GM08714 (cell line): ENCODE measurements around the gene IL17RB.

Experiments
- H3K4me3 ChIP-seq: fragments of 200-500 bp; sonication (Bioruptor generic); 2 replicates; pipeline ENCODE4 v1.5.1; 2014; ENCODE audit warnings: mild to moderate bottlenecking, low read length, inconsistent platforms
- ZNF274 ChIP-seq: IDR thresholded peaks from 2 replicates; pipeline ENCODE4 v1.6.1; 2012; ENCODE audit warnings: mild to moderate bottlenecking, low read depth, low read length

The IL17RB gene

DNA sequence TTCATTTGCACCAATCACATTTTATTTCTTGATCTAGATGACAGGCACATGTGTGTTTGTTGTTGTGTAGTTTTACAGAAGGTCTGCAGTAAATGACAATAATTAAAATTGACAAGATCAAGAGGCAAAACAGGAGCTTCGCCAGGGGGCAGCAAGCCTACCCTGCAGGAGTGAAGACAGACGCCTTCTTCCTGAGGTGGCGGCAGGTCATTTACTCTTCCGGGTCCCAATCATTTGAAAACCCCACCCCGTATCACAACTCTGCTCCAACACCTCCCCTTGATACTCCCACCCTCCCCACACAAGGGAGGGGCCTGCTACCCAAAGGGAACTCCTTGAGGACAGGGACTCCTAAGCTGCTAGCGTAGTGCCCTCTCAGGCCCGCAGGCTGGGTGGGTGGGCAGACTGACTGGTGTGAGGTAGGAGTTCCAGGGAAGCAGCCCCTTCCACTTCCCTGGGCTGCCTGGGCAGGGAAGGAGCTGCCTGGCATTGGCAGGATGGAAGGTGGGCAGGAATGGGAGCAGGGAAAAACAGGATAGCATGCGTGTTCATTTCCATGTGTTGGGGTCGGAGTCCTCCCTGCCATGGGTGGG is 13.2 kb upstream of the IL17RB start:
- no peak for TF ChIP-seq ZNF274
- H3K4me3 ChIP-seq: no peak overlapping the region

DNA sequence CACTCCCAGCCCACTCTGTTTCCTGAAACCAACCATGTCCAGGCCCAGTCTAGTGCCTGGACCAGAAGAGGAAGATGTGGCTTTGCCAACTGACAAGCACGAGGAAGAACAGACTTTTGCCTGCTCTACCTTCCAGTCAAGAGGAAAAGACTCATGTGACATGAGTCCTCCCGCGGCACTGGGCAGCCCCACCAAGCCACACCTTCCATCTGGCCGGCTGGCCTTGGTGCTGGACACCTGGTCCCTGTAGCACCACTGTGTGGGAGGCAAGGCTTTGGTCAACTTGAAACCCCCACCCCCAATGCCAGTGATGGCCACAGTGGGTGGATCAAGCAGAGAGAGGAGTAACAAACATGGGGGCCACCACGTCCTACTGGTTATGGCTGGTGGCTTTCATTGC is 12.7 kb upstream of the IL17RB start:
- no peak overlapping the region for H3K4me3 ChIP-seq
- no peak for TF ChIP-seq ZNF274

GRCh38 chr3:53834429-53835095 is 11.8 kb upstream of the IL17RB start:
- no peak overlapping the region for H3K4me3 ChIP-seq

GRCh38 chr3:53835257-53835656 is 11.1 kb upstream of the IL17RB start:
- no peak overlapping the region for H3K4me3 ChIP-seq
- TF ChIP-seq ZNF274: no peak

More at GRCh38 chr3:53834429-53835095, 11.8 kb upstream of the IL17RB start:
- TF ChIP-seq ZNF274: no peak

DNA sequence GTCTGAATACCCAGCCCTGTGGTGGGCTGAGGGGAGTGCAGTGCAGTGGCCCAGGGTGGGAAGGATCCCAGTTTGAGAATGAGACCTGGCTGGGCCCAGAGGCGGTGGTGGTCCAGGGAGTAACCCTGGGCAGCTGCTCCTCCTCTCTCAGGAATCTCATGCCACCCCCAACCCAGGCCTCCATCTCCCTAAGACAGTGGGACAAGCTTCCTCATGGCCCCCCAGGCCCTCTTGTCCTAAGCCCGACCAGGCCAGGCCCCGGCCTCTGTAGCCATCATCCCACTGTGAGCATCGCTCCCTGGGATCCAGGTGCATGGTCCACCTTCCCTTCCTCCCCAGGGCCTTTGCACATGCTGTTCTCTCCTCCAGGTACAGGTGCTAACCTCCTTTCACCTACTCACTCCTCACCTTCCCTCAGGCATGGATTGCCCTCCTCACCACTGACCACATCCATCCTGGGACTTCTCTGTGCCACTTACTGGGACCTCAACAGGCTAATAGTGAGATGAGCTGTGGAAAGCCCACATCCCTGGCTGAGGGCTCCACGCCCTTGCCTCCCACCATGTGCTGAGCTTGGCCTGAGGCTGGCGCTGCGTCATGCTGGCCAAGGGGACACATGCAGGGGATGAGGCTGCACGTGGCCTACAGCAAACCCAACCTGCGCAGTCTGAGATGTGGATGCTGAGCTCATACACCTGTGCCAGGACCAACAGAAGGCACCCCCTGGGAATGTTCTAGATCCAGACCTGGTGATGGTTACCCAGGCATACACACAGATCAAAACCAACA is 10.1 kb upstream of the IL17RB start:
- no peak overlapping the region for H3K4me3 ChIP-seq
- no peak for TF ChIP-seq ZNF274

DNA sequence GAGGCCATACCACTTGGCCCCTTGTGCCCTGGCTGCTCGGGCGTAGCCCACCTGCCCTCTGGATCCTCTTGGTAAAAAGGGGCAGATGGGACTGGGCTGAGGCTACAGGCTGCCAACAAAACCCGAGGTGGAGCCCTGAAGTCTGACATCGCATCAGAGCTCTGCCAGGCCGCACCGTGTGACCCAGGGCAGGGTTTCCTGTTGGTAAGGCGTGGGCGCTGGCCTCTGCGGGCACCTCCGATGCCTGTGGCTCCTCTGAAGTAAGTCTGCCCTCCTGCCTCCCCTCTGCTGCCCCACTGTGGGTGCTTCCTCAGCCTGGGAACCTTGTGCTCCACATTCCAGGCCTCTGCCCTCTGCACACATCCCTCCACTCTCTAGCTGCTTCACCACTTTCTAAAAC is 9.0 kb upstream of the IL17RB start:
- no peak for TF ChIP-seq ZNF274
- H3K4me3 ChIP-seq: no peak overlapping the region

DNA sequence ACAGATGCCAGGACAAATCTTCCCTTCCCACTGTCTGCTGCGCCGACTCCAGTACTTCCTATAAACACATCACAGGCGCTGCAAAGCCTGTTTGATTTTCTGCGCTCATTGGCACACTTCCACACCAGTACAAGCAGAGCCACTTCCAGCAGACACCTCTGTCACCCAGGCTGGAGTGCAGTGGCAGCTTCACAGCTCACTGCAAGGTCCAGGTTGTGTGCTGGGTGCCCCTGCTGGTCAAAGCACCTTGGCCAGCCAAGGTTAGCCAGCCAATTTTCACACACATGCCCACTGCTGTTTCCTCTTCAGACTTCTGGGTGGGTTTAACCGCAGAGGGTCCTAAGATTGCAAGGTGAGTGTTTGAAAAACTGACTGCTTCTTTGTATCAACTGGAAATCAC is 5.1 kb upstream of the IL17RB start:
- TF ChIP-seq ZNF274: no peak
- H3K4me3 ChIP-seq: no peak overlapping the region

DNA sequence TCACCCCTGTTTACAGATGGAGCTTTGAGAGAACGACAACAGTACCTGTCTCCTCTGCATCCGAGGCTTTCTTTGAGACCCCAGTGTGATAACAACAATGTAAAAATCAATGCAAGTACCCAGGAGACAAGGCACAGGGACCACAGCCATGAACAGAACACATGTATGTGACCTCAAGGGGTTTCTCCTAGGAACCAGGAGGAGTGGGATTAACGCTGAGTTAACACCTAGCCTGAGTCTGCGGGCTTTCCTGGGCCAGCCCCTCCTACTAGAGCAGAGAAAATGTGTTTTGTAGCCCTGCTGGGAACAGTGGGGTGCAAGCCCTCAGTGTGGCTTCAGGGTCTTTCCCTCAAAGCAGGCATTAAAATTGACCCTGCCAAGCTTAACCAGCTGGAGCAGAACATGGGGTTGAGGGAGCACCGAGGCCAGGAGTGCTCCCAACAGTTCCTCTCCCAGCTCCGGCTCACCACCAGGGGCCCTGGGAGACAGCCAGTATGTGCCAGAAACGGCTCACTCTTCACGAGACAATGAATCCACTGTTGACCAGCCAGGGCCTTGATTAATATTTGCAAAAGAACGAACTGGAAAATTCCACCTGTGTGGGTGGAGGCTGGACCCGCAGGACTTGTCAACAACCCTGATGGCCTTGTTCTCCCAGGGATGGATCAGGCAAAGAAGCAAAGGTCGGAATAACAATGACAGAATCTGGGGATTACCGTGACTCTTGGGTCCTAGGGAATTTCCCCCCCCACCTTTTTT is 3.8 kb upstream of the IL17RB start:
- TF ChIP-seq ZNF274: no peak
- H3K4me3 ChIP-seq: no peak overlapping the region

DNA sequence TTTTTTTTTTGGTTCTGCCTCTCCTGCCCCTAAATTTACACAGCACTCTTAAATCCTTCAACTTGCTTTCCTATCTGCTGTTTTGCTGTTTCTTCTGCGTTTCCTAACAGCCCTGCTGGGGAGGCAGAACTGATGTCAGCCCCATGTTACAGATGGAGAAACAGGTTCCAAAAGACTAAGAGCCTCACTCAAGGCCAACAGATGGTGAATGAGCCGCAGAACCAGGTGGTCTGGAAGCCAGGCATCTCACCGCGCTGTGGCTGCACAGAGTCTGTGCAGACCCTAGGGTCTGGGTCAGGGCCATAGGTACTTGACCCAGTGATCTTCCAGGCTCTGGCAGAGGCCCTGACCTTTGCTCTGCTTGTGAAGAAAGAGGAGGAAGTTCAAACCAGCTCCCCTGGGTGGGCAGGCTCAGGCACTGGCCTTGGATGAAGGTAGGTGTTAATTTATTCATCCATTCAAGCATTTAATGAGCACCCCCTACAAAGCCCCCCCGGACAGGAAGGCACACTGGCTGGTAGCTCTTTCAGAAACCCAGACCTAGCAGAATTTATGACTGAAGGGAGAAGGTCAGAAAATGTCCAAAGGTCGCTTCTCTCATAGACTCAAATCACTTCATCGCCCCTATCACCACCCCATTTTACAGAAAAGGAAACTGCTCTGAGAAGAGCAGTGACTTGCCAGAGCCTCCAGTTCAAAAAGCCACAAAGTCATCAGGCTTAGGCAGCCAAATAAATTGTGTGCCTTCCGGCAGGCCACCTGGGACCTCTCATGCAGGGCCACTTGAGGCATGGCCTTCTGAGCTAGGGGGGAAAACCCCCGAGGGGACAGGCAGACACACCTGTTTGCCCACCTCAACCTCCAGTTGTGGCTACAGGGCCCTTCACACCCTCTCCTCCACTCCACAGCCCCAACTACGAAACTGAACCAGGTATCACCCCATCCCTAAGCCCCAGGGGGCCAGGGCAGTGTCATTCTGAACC is 2.9 kb upstream of the IL17RB start:
- no peak for TF ChIP-seq ZNF274
- no peak overlapping the region for H3K4me3 ChIP-seq

DNA sequence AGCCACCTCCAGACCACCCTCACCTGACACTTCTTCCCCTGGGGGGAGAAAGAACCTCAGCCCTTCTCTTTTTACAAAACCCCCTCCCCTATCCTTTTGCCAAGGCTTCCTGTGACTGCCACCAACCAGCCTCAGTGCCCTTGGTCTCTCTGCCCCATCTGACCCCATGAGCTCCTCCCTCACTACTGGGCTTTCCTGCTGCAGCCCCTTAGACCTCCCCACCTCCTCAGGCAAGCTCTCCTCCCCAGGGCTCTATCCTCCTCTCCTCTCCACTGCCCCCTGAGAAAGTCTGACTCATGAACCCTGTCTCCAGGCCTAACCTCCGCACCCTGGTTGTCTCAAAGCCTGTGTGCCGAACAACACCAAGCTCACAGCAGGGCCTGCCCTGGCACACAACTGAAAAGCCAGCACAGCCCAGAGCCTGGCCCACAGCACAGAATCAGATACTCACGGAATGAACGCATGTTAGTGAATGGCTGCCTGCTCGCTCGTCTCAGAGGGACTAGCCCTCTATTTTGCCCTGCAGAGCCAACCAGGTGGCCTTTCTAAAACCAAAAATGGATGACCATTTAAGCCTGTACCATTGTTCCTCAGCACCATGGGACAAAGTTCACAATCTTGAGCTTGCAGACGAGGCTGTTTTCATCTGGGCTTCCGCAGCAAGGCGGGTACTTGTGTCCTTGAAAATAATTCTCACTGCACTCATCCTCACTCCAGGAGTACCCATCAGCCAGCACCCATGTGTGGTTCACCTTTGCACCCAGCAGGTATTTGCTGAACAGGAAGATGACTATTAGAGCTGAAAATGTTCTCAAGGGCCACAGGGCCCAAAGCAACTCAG is 1.9 kb upstream of the IL17RB start:
- no peak overlapping the region for H3K4me3 ChIP-seq
- TF ChIP-seq ZNF274: no peak

DNA sequence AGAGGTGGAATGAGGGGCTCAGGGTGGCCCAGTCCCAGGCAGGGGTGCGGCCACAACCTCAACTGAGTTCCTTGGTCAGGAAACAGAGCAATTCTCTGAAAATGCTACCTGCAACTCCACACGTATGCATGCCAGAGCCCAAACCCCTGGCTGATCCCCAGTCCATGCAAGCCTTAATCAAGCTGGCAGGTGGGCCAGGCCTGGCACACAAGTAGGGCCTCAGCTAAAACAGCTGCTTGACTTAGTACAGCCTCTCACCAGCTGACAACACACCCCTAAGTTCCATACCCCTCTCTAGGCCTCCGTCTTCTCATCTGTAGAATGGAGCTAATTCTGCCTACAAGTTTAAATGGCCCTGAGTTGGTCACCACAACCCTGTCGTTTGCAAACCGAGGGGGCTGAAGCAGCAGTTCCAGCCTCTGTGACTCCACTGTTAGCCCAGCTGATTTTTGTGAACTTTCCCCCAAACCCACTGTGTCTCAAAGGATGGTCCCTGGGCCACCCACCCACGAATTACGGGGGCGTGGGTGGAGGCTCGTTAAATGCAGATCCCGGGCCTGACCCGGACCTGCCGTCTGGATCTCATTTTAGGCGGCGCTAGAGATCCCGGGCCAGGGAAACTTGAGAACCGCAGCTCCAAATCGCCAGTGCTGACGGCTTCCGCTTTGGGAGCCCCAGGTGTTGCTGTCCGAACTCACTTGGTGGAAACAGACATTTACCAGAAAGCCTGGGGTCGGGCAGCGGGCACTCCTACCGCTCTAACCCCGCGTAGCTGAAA is 1.1 kb upstream of the IL17RB start:
- TF ChIP-seq ZNF274: no peak
- peak overlapping the region; percentile 56; the same call in 1 of the 2 replicates for H3K4me3 ChIP-seq

DNA sequence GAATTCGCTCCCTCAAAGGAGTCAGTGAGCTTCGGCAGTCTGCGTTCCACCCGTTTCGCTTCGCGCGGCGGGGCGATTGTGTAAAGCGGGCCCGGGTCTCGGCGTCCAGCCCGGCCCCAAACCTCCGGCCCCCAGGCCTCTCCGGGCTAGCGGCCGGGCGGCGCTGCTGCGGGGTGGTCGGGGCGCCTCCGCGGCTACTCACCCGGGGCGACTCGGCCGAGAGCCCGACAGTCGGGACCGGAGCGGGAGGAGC is 561 bp upstream of the IL17RB start:
- no peak for TF ChIP-seq ZNF274
- peak overlapping the region; percentile 56; the same call in 1 of the 2 replicates for H3K4me3 ChIP-seq
